ELF-1 (cell line): ENCODE results near the gene FLNB.
"Not testable (repeated sequence)": the region's sequence is repeated elsewhere in the genome, so short reads cannot be mapped to it uniquely, and the experiment has no call there.

Experiments used
- DNase-seq: peaks from one replicate; pipeline ENCODE4 v3.0.0-alpha.2; 2016; ENCODE audit warnings: low read depth, low spot score

FLNB gene

DNA sequence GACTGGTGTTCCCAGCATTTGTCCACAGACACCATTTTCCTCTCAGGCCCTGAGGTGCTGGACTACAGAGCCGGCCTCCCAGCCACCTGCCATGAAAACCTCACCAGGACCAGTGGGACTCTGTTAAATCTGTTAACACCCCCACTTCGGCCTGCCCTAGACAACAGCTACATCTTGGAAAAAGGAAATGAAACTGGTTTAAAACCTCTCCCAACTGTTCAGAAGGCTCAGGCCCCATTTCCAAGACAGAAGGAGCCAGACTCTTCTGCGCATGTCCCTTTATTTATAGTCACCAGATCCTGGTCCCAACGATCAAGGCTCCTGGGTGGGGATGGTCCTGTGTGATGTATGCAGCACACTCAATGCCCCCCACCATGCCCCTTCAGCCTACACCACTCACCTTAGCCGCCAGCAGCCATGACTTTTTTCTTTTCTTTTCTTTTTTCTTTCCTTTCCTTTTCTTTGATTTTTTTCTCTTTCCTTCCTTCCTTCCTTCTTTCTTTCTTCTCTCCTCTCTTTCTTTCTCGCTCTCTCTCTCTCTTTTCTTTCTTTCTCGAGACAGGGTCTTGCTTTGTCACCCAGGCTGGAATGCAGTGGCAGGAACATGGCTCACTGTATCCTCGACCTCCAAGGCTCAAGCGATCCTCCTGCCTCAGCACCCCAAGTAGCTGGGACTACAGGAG lies 25.5 kb upstream of the FLNB start:
- DNase-seq = no peak

DNA sequence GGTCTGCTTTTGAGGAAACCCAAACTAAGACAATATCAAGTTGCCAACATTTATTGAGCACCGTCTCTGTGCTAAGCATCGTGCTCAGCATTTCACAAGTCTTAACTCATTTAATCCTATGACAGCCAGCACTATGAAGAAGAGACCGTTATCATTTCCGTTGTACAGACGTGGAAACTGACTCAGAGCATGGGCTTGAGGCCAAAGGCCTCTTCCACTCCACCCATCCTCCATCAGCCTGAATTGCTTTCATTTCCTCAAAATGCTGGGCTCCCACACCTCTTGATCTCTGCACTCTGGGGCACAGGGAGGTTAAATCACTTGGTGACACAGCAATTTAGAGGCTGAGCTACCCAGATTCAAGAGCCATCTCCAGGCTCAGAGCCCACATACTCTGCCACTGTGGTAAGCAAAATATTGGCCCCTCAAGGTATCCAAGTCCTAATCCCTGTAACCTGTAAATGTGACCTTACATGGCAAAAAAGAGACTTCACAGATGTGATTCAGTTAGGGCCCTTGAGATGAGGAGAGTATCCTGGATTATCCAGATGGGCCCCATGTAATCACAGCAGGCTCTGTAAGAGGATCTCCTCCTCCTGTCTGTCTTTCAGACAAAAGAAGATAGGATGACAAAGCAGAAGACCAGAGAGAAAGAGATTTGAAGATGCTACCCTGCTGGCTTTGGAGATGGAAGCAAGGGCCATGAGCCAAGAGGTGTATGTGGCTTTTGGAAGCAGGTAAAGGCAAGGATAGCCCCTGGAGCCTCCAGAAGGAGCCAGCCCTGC lies 24.3 kb upstream of the FLNB start:
- no peak for DNase-seq

DNA sequence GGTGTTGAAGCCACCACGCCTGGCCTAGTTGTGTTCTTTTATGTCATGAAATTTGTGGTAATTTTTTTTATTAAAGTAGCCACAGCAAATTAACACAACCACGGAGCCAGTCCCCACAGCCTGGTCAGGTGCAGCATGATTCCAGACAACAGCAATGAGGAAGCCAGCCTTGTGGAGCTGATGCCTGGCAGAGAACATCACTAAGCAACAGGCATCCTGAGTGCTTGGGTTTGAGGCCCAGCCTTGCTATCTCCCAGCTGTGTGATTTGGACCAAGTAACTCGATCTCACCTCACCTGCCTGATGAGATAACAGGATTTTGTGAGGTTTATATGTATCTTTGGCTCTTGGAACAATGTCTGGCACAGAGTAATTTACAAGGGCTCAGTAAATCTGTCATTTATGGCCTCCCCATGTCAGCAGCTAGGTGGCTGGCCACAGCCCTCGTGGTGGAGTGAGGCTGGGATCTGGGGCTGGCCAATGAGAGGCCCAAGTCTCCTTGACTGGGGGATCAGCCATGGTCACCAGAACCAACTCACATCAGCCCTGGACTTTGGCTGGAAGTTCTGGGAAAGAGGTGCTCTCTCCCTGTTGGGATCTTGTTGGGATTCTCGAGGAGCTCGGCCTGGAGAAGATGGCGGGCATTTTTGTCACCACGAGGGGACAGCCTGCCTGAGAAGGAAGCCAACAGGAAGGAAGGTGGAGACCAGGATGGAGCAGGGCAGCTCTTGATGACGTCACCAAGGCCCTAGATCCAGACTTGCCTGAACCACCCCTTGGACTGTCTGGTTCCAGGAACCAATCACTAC lies 22.8 kb upstream of the FLNB start:
- DNase-seq = no peak

DNA sequence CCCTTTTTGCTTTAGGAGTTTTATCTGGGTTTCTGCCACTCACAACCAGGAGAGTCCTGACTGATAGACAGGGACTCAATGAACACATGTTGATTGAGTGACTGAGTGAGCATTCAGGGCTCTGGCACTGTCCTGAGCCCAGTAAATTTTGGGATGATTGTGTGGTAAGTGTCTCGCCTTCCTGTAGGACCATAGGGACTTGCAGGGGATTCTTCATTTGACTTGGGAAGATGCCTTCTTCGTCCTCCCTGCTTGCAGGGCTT lies 22.3 kb upstream of the FLNB start:
- DNase-seq = no peak

DNA sequence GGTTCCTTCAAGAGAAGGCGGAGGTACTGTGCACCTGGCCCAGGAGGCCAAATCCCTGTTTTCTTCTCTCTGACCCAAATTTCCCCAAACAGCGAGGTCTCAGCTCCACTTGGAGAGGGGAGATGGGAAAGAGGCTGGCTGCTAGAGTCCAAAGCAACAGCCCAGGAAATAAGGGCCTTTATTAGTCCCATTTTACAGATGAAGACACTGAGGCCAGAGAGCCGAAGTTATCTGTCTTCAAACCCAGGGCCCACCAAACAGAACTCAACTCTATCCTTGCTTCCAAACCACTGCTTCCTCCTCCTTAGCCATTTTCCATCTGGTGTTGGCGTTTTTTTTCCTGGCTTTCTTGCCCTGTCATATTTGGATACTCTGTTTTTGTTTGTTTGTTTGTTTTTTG lies 22.0 kb upstream of the FLNB start:
- no peak for DNase-seq

DNA sequence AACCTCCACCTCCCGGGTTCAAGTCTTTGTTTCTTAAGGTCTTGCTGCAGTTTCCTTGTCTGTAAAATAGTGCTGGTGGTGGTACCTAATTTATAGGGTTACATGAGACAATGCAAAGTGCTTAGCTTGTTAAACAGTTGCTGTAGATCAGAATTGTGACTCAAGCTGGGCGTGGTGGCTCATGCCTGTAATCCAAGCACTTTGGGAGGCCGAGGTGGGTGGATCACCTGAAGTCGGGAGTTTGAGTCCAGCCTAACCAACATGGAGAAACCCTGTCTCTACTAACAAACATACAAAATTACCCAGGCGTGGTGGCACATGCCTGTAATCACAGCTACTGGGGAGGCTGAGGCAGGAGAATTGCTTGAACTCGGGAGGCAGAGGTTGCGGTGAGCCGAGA lies 19.0 kb upstream of the FLNB start:
- not testable (repeated sequence) for DNase-seq

DNA sequence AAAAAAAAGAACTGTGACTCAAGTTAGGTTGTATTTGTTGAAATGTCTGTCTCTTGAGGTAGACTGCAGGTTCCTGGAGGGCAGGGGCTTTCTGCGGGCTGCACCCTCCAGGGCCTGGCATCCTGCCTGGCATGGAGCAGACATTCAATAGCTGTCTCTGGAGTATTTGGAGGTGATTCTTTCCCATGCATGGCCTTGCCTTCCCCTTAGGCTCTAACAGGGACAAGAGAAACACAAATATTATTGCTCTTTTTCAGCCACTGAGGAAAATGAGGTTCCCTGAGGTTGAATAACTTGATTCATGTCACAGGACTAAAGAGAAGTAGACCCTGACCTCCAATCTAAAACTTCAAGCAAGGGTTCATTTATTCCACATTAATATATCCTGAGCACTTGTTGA lies 18.6 kb upstream of the FLNB start:
- no peak for DNase-seq

DNA sequence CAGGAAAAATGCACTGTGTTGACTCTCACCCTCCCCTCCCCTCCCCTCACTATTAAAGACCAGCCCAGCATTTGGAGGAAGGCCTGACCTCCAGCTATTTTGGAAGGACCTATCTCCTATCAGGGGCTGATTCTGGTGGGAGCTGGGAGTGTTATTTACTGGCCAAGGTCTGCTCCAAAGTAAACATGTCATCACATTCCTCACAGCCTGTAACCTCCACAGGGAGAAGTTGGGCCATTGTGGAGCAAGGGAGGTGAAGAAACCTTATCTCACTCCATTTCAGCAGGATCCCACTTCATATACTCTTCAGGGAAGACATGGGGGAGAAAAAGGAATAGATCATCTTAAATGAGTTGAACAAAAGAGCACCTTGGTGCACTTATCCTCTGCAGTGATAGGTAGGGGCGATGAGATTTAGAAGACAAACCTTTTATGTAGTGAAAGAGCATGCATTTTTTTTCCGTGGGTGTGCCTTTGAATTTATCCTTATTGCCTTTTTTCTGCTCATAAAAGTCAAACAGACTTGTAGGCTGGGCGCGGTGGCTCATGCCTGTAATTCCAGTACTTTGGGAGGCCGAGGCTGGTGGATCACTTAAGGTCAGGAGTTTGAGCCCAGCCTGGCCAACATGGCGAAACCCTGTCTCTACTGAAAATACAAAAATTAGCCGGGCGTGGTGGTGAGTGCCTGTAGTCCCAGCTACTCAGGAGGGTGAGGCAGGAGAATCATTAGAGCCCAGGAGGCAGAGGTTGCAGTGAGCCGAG lies 15.6 kb upstream of the FLNB start:
- DNase-seq = peak; percentile 81

DNA sequence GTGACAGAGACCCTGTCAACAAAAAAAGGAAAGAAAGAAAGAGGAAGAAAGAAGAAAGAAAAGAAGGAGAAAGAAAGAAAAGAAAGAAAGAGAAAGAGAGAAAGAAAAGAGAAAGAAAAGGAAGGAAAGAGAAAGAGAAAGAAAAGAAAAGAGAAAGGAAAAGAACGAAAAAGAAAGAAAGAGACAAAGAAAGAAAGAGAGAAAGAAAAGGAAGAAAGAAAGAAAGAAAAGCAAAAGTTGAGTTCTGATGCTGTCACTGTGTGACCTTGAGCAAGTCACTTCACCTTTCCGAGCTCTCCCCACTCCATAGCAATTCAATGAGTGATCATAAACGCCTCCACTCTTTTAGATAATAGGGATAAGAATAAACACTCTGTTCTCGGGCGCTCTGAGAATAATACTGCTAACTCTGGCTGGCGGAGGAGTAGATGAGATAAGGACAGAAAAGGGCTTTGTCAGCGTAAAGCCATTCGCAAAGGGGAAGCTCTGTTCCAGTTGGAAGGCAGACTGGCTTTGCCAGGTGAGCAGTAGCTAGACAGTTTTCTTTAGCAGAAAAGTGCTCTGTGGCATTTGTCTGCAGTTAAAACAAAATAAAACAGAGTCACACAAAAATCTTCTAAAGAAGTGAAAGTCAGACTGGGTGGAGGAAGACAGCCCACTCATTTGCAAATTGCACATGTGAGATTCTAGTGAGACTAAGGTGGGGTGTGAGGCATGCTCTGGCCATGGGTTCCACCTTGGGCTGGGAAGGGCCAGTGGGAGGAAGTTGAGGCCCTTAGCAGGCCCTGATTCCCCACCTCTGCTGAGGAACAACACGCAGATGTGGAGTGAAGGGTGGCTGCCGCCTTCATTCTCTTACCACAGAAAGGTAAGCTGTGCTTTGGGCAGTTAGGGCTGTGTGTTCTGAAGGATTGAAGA lies 9.6 kb upstream of the FLNB start:
- no peak for DNase-seq

DNA sequence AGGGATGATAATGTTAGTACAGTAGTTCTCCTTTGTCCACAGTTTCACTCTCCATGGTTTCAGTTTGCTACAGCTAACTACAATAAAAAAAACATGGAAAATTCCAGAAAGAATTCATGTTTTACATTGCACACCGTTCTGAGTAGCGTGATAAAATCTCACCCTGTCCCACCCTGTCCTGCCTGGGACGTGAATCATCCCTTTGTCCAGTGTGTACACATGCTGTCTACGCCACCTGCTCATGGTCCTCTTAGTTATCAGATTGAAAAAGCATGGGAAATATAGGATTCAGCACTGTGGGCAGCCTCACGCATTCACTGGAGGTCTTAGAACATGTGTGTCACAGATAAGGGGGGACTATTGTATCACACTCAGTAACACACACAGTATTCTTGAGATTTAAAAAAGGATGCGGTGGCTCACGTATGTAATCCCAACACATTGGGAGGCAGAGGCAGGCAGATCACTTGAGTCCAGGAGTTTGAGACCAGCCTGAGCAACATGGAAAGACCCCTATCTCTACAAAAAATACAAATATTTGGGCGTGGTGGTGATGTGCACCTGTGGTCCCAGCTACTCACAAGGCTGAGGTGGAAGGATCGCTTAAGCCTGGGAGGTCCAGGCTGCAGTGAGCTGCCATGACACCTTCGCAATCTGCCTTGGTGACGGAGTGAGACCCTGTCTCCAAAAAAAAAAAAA lies 8.7 kb upstream of the FLNB start:
- no peak for DNase-seq

DNA sequence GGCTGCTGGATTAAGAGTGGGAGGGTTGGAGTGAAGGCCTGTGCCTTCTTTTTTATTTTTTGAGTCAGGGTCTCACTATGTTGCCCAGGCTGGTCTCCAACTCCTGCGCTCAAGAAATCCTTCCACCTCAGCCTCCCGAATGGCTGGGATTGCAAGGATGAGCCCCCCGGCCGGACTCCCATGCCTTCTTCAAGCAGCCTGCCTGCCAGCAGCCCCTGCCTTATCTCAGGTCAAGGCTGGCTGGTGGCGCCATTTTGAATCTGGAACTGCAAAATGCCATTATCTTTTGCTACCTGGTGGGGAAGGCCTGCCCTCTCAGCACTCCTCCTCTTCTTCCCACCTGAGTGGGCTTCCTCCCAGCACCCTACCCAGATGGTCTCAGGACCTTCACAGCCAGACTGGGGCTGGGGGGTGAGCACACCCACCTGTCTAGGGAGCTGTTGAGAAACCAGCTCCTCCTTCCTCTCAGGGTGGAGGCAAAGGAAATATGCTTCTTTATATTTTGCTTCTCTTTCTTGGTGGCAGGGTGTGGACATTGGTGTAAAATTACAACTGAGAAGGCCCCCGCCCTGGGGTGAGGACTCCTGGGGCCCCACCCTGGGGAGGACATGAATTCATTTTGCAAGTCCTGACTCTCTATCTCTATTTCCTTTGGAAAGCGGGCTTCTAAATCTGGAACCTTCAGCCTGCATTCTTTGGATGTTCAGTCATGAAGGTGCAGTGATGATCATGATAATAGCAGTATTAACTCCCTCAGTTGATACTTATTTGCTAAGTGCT lies 7.7 kb upstream of the FLNB start:
- no peak for DNase-seq

DNA sequence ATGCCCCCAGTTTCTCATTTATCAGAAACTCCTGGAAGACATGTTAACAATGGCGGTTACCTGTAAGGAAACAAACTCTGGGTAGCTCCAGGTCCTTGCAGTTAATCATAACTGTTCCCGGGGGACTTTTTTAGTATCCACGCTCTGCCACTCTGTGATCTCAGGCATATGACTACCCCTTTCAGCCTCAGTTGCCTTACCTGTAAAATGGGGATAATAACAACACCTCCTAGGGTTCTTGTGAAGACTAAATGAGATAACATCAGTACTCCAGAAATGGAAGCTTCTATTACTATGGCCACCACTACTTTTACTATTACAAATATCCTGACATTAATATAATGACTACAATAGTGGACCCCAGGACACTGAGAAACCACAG lies 7.1 kb upstream of the FLNB start:
- no peak for DNase-seq

DNA sequence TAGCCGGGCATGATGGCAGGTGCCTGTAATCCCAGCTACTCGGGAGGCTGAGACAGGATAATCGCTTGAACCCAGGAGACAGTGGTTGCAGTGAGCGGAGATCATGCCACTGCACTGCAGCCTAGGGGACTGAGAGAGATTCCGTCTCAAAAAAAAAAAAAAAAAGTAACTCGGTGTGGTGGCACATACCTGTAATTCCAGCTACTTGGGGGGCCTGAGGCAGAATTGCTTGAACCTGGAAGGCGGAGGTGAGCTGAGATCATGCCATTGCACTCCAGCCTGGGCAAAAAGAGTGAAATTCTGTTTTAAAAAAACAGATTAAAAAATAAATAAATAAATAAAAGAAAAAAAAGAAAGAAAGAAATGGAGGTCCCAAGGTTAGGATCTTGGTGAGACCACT lies 6.2 kb upstream of the FLNB start:
- DNase-seq = peak; percentile 53

DNA sequence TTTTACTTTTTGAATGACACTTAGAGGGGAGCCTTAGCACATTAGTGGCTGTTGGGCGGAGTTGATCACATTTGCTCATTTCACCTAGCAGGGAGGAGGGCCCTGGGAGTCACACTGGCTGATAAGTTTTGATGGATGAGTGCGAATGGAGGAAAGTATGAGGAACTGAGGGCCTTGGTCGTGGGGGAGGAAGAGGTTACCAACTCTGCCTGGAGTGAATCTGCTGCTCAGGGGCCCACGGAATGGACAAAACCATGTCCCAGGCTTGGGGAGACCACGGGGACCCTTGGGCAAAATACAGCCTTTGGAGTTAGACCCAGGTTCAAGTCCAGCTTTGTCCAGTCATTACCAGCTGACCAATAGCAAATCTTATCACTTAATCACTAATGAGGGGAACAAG lies 5.1 kb upstream of the FLNB start:
- DNase-seq = no peak

DNA sequence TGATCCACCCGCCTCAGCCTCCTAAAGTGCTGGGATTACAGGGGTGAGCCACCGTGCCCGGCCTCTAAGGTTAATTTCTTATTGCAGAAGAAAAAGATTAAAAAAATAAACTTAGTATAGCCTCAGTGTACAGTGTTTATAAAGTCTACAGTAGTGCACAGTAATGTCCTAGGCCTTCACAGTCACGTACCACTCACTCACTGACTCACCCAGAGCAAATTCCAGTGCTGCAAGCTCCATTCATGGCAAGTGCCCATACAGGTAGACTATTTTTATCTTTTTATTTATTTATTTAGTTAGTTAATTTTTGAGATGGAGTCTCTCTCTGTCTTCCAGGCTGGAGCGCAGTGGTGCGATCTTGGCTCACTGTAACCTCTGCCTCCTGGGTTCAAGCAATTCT lies 3.2 kb upstream of the FLNB start:
- no peak for DNase-seq

DNA sequence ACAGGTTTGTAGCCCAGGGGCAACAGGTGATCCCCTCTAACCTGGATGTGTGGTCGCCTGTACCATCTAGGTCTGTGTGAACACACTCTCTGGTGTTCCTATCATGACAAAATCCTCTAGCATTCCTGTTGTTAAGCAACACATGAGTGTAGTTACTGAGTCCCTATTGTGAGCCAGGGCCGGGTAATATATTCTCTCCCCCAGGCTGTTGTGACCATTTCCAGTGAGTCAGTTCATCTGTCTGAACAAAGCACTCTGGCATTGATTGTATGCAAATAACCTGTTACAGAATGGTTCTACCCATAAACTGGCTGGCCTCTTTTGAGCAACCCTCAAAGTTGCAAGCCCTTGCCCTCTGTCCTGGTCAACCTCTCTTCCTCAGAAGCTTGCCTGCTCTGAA lies 2.6 kb upstream of the FLNB start:
- DNase-seq = peak; percentile 63

DNA sequence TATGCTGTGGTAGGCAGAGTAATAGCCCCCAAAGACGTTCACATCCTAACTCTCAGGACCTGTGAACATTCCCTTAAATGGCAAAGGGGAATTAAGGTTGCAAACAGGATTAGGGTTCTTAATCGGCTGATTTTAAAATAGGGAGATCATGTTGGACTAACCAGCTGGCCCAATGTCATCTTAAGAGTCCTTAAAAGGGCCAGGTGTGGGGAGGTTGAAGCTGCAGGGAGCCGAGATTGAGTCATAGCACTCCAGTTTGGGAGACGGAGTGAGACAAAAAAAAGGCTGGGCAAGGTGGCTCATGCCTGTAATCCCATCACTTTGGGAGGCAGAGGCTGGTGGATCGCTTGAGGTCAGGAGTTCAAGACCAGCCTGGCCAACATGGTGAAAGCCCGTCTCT lies 1.6 kb upstream of the FLNB start:
- no peak for DNase-seq

DNA sequence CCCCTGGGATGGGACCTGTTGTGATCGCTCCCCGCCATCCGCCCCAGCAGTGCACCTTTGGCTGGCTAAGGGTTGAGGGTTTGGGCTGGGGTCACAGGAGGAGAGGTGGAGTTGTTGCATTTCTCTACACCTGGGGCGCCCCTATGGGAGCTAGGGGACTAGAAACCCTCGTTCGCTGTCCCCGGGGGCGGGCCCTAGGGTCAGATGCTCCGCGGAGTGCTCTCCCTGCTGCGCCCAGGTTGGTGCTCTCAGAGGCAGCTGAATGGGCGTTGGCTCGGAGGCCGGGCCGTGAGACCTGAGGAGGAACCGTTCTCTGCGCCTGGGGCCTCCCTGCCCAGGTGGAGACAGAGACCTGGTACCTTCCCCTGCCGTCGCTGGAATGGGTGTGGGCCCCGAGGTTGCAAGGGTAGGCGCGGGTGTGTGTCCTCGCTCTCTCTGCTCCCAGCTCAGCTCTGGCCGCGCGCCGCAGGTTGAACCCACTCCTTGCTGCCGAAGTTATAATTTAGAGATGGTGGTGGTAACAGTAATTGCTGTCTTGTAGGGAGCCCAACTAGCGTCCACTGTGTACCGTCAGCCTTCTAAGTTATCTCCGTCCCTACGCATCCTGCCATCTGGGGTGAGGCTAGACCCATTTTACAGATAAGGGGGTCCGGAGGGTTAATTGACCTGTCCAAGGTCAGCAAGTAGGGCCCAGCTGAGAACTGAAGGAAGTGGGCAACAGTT lies 965 bp downstream of the FLNB start:
- no peak for DNase-seq
